H9 (cell line): ENCODE results near the gene SIRT7. TPM values are rescaled to one million over a fixed set of nuclear protein-coding genes. Genes with fewer than 3 reads are reported as not detected.
A peak's percentile ranks its signal among the peaks of the same experiment; 100 is the strongest.

Experiments
- DNase-seq: peaks from one replicate; pipeline ENCODE4 v3.0.0-alpha.2; 2017
- H2AFZ ChIP-seq: one replicate; pipeline ENCODE4 v1.6.1; 2013; ENCODE audit warnings: mild to moderate bottlenecking, low read length, control low read depth, moderate library complexity
- H2AK5ac ChIP-seq: 2 replicates; pipeline ENCODE4 v1.6.1; 2013; ENCODE audit warnings: low read length, control low read depth, mixed read lengths; ENCODE audit not compliant: insufficient read length
- H2BK120ac ChIP-seq: one replicate; pipeline ENCODE4 v1.6.1; 2013; ENCODE audit warnings: low read depth, mild to moderate bottlenecking, low read length, control low read depth, inconsistent platforms; ENCODE audit not compliant: poor library complexity, severe bottlenecking
- H2BK12ac ChIP-seq: 2 replicates; pipeline ENCODE4 v1.6.1; 2013; ENCODE audit warnings: low read length, control low read depth, mixed read lengths, low read depth; ENCODE audit not compliant: insufficient read length
- H2BK15ac ChIP-seq: 2 replicates; pipeline ENCODE4 v1.6.1; 2013; ENCODE audit warnings: low read depth, low read length, control low read depth
- H2BK20ac ChIP-seq: one replicate; pipeline ENCODE4 v1.6.1; 2013; ENCODE audit warnings: low read depth, mild to moderate bottlenecking, low read length, control low read depth, inconsistent platforms; ENCODE audit not compliant: poor library complexity, severe bottlenecking
- H2BK5ac ChIP-seq: 2 replicates; pipeline ENCODE4 v1.6.1; 2013; ENCODE audit warnings: low read length, control low read depth, mixed read lengths; ENCODE audit not compliant: insufficient read length
- H3K14ac ChIP-seq: 2 replicates; pipeline ENCODE4 v1.6.1; 2013; ENCODE audit warnings: low read length, control low read depth; ENCODE audit not compliant: insufficient read depth
- H3K18ac ChIP-seq: 2 replicates; pipeline ENCODE4 v1.6.1; 2013; ENCODE audit warnings: low read depth, mild to moderate bottlenecking, mixed read lengths, low read length, control low read depth; ENCODE audit not compliant: insufficient read length
- H3K23ac ChIP-seq: 2 replicates; pipeline ENCODE4 v1.6.1; 2013; ENCODE audit warnings: low read length, control low read depth, mixed read lengths, low read depth; ENCODE audit not compliant: insufficient read length
- H3K23me2 ChIP-seq: 2 replicates; pipeline ENCODE4 v1.6.1; 2013; ENCODE audit warnings: low read depth, mild to moderate bottlenecking, mixed read lengths, low read length, control low read depth; ENCODE audit not compliant: insufficient read length, poor library complexity, severe bottlenecking
- H3K27ac ChIP-seq: 2 replicates; pipeline ENCODE4 v1.5.1; 2013; ENCODE audit warnings: low read length, control low read depth, mixed read lengths, low read depth; ENCODE audit not compliant: insufficient read length
- H3K27me3 ChIP-seq: 2 replicates; pipeline ENCODE4 v1.6.1; 2013; ENCODE audit warnings: low read length, control low read depth, inconsistent platforms; ENCODE audit not compliant: insufficient read depth
- H3K4ac ChIP-seq: 2 replicates; pipeline ENCODE4 v1.6.1; 2013; ENCODE audit warnings: low read depth, mild to moderate bottlenecking, control low read depth, inconsistent platforms, low read length, moderate library complexity
- H3K4me1 ChIP-seq: 2 replicates; pipeline ENCODE4 v1.6.1; 2013; ENCODE audit warnings: low read length, control low read depth, inconsistent platforms; ENCODE audit not compliant: insufficient read depth
- H3K4me2 ChIP-seq: 2 replicates; pipeline ENCODE4 v1.6.1; 2013; ENCODE audit warnings: low read length, control low read depth, mixed read lengths; ENCODE audit not compliant: insufficient read length, insufficient read depth
- H3K56ac ChIP-seq: 2 replicates; pipeline ENCODE4 v1.6.1; 2013; ENCODE audit warnings: low read depth, mild to moderate bottlenecking, mixed read lengths, low read length, control low read depth; ENCODE audit not compliant: insufficient read length
- H3K79me1 ChIP-seq: 2 replicates; pipeline ENCODE4 v1.6.1; 2013; ENCODE audit warnings: low read depth, mild to moderate bottlenecking, moderate library complexity, low read length, control low read depth, inconsistent platforms; ENCODE audit not compliant: insufficient read depth, poor library complexity, severe bottlenecking
- H3K79me2 ChIP-seq: 2 replicates; pipeline ENCODE4 v1.6.1; 2013; ENCODE audit warnings: low read length, control low read depth, inconsistent platforms; ENCODE audit not compliant: insufficient read depth
- H3K9ac ChIP-seq: 2 replicates; pipeline ENCODE4 v1.6.1; 2013; ENCODE audit warnings: low read length, control low read depth, mixed read lengths; ENCODE audit not compliant: insufficient read length; ENCODE audit errors: extremely low read depth
- H3K9me3 ChIP-seq: one replicate; pipeline ENCODE4 v1.6.1; 2013; ENCODE audit warnings: low read depth, low read length, inconsistent platforms; ENCODE audit not compliant: control insufficient read depth
- H3T11ph ChIP-seq: one replicate; pipeline ENCODE4 v1.6.1; 2013; ENCODE audit warnings: mild to moderate bottlenecking, low read length, control low read depth, inconsistent platforms
- H4K20me1 ChIP-seq: one replicate; pipeline ENCODE4 v1.6.1; 2013; ENCODE audit not compliant: control insufficient read depth, insufficient read length, insufficient read depth
- H4K5ac ChIP-seq: 2 replicates; pipeline ENCODE4 v1.6.1; 2013; ENCODE audit warnings: low read depth, mild to moderate bottlenecking, mixed read lengths, low read length, control low read depth; ENCODE audit not compliant: insufficient read length
- H4K8ac ChIP-seq: replicated peaks from 2 replicates; pipeline ENCODE4 v1.6.1; 2013; ENCODE audit warnings: low read length, control low read depth, mixed read lengths, low read depth; ENCODE audit not compliant: insufficient read length
- H4K91ac ChIP-seq: 2 replicates; pipeline ENCODE4 v1.6.1; 2013; ENCODE audit warnings: low read depth, mild to moderate bottlenecking, moderate library complexity, mixed read lengths, low read length, control low read depth; ENCODE audit not compliant: insufficient read length
- H3K27ac Mint-ChIP-seq, 3 experiments: 2 replicates in 2 of 3; 3 replicates in 1 of 3; pipeline ENCODE4 v1.8.0; 2020 to 2021; ENCODE audit warnings: mixed read lengths in 3 of 3, mild to moderate bottlenecking in 1 of 3, moderate library complexity in 1 of 3
- H3K27me3 Mint-ChIP-seq: 2 replicates; pipeline ENCODE4 v1.8.0; 2021; ENCODE audit warnings: low read depth, mild to moderate bottlenecking, moderate library complexity, mixed read lengths
- H3K36me3 Mint-ChIP-seq, 3 experiments: 2 replicates in 2 of 3; 3 replicates in 1 of 3; pipeline ENCODE4 v1.8.0; 2020 to 2021; ENCODE audit warnings: low read depth in 3 of 3, mixed read lengths in 3 of 3; ENCODE audit not compliant: insufficient read depth in 1 of 3
- H3K4me1 Mint-ChIP-seq, 2 experiments: 2 replicates each; pipeline ENCODE4 v1.8.0; 2020; ENCODE audit warnings: mixed read lengths in 2 of 2
- H3K4me3 Mint-ChIP-seq, 2 experiments: 2 replicates in 1 of 2; 3 replicates in 1 of 2; pipeline ENCODE4 v1.8.0; 2020 to 2021; ENCODE audit warnings: mild to moderate bottlenecking in 2 of 2, mixed read lengths in 2 of 2, moderate library complexity in 1 of 2
- H3K9me3 Mint-ChIP-seq, 2 experiments: 2 replicates in 1 of 2; 3 replicates in 1 of 2; pipeline ENCODE4 v1.8.0; 2020; ENCODE audit warnings: mild to moderate bottlenecking in 2 of 2, mixed read lengths in 2 of 2, moderate library complexity in 1 of 2
- WGBS: extraction: QIAGEN DNeasy Blood & Tissue Kit; methylation state at CpG from one replicate; pipeline ENCODE4 v1.1.7; 2013; ENCODE audit warnings: missing lambda C conversion rate, low lambda C conversion rate, mixed read lengths; ENCODE audit not compliant: insufficient read length; ENCODE audit errors: extremely low coverage; 5-methylcytosine and 5-hydroxymethylcytosine counted together
- total RNA-seq: library from RNA; stranded (reverse); gene quantifications from 2 replicates; pipeline ENCODE4 v1.2.1, GENCODE V29; 2021
- TF ChIP-seq, protein P1 (sequence below): fragments of 200-600 bp; sonication (generic); conservative IDR thresholded peaks from 3 replicates; pipeline ENCODE4 v1.8.0; 2021; ENCODE audit warnings: antibody characterized with exemption, mild to moderate bottlenecking

SIRT7 gene
- total RNA-seq, 1 experiment from 2014 or later, result 29.7 TPM

DNA sequence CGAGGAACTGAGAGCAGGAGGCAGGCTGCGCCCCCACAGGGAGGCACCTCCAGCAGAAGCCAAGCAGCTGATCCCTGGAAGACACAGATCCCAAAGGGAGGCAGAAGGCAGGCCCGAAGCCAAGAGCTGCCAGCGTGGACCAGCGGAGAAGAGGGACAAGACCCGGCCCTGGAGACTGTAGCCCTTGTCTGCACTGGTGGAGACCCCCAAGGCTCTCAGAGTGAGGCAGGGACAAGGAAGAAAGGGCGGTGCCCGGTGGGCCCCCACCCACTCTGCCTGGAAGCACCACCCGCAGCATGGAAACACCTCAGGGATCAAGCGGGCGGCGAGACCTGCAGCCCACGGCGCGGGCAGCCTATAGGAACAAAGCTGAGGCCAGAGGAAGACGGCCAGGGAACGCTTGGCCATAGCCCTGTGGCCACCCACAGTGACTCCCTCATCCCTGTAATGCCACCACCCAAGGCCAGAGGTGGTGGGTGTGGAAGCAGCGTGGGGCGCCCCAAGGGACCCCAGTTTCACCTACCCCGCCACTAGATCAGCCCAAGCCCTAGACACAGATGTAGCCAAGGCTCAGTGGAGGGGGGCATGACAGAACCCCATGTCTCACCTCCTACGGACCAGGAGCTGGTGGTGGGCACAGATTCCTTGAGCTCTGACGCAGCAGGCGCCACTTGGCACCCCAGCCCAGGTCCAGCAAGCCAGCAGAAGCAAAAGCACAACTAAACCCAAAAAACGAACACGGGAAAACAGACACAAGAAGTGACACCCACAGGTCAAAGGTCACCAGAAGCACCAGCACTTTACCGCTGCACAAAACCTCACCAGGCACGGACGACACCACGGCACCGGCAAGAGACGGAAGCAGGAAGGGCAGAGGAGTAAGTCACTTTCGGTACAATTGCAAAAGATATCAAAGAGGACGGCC is 2.9 kb upstream of the SIRT7 start:
- H3K27me3 ChIP-seq, result no peaks in the 10 kb centered on the region
- no peak overlapping the region for H2BK5ac ChIP-seq
- H2AK5ac ChIP-seq, result no peak overlapping the region
- no peak overlapping the region for H3K56ac ChIP-seq
- H3K4me1 ChIP-seq, result peaks cover 3% of the 10 kb centered on the region; the same call in 1 of the 2 replicates
- no peak overlapping the region for H3K9ac ChIP-seq
- Mint-ChIP-seq H3K36me3 (peaks cover 12 to 35% (median 30%) of the 10 kb centered on the region in 3 experiments; a peak in 6 of 7 replicates), H3K27me3 (no peaks in the 10 kb centered on the region), H3K4me3 (no peak overlapping the region; a peak in 1 of 5 replicates), H3K4me1 (peaks cover 38 to 42% of the 10 kb centered on the region in 2 experiments), H3K9me3 (no peaks in the 10 kb centered on the region; a peak in 1 of 5 replicates), H3K27ac (peak overlapping the region; percentile 70 to 94 (median 79); a peak in 5 of 7 replicates)
- H2BK12ac ChIP-seq, result no peak overlapping the region
- WGBS, result no CpG with 5 or more reads among the region's 33 CpGs
- H2BK15ac ChIP-seq, result no peak overlapping the region
- DNase-seq, result no peak
- H3K9me3 ChIP-seq, result no peaks in the 10 kb centered on the region
- no peak overlapping the region for H2AFZ ChIP-seq
- H3K79me1 ChIP-seq, result peaks cover 5% of the 10 kb centered on the region
- no peak overlapping the region for H4K8ac ChIP-seq
- H2BK20ac ChIP-seq, result no peak overlapping the region
- no peak overlapping the region for H3K14ac ChIP-seq
- peaks cover 17% of the 10 kb centered on the region; the same call in 1 of the 2 replicates for H3K79me2 ChIP-seq
- H3T11ph ChIP-seq, result no peak overlapping the region
- H2BK120ac ChIP-seq, result no peak overlapping the region
- H3K18ac ChIP-seq, result no peak overlapping the region
- no peak overlapping the region for H3K4me2 ChIP-seq
- no peak overlapping the region for H4K5ac ChIP-seq
- no peak overlapping the region for H3K23ac ChIP-seq
- peaks cover 7% of the 10 kb centered on the region for H3K23me2 ChIP-seq
- H3K4ac ChIP-seq, result no peak overlapping the region
- H4K20me1 ChIP-seq, result no peaks in the 10 kb centered on the region
- TF ChIP-seq, protein P1, sequence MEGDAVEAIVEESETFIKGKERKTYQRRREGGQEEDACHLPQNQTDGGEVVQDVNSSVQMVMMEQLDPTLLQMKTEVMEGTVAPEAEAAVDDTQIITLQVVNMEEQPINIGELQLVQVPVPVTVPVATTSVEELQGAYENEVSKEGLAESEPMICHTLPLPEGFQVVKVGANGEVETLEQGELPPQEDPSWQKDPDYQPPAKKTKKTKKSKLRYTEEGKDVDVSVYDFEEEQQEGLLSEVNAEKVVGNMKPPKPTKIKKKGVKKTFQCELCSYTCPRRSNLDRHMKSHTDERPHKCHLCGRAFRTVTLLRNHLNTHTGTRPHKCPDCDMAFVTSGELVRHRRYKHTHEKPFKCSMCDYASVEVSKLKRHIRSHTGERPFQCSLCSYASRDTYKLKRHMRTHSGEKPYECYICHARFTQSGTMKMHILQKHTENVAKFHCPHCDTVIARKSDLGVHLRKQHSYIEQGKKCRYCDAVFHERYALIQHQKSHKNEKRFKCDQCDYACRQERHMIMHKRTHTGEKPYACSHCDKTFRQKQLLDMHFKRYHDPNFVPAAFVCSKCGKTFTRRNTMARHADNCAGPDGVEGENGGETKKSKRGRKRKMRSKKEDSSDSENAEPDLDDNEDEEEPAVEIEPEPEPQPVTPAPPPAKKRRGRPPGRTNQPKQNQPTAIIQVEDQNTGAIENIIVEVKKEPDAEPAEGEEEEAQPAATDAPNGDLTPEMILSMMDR, result no peak
- no peak overlapping the region for H3K27ac ChIP-seq
- H4K91ac ChIP-seq, result no peak overlapping the region
